ENCODE results near the gene FRMD8. TPM values are rescaled to one million over a fixed set of nuclear protein-coding genes. Genes with fewer than 3 reads are reported as not detected.

The FRMD8 gene
- total and polyA plus RNA-seq, 9 of the 15 experiments (the other 6 are each of a cell fraction or from before 2014, with no cell fraction given), result 4.5 to 54.5 (median 15.8) TPM

- BruUV-seq (replicated peaks), result no TSS peak
- H3K4me1 ChIP-seq (replicated peaks in 1 of 2; ENCODE audit: control insufficient read depth in 2 of 2, insufficient read depth in 2 of 2, low read length in 2 of 2), result peaks cover 6 to 56% of the 10 kb centered on the region in 2 experiments; a peak in 3 of 5 replicates
- H2AFZ ChIP-seq (ENCODE audit: low read depth, low read length), result no peak overlapping the region
- TF ChIP-seq POLR2G (IDR thresholded peaks at IDR 0.05; ENCODE audit: low read depth, low read length) (0 out of 2 replicates have a peak, but pooled peaks have one; percentile 5), DNMT1 (IDR thresholded peaks at IDR 0.05) (no peak)
- no peaks in the 10 kb centered on the region for H3K9me3 ChIP-seq (replicated peaks; ENCODE audit: control insufficient read depth, insufficient read depth, low read depth, low read length)
- no peaks in the 10 kb centered on the region for H3K36me3 ChIP-seq (ENCODE audit: control insufficient read depth, insufficient read depth, low read length)
- H3K4me2 ChIP-seq (ENCODE audit: insufficient read depth, low read length), result no peak overlapping the region
- intact Hi-C loops (cut with micrococcal nuclease) (no loop called here), in situ Hi-C loops (cut with MboI) (no loop called here)
- FAIRE-seq (no peak), ATAC-seq (no peak), DNase-seq (ENCODE audit: extremely low read depth in 1 of 4, low spot score in 3 of 4) (no peak)
- ChIA-PET CTCF (ENCODE audit: low intra/inter-chr PET ratio) (no interaction called here), POLR2A (interaction anchor here (16.2 kb wide), 1 partner anchor 46 kb away, joined by 250 read pairs; the partner anchor contains the start of gene NEAT1)
- H4K20me1 ChIP-seq (replicated peaks; ENCODE audit: control insufficient read depth, insufficient read depth, low read length), result no peaks in the 10 kb centered on the region; the same call in 1 of the 2 replicates
- WGBS (ENCODE audit: insufficient coverage, low coverage, missing lambda C conversion rate), result 33% methylated on average over 7 of the region's 8 CpGs
- no peak overlapping the region for H3K27ac ChIP-seq (ENCODE audit: extremely low read depth, low read depth, low read length)
- H3K27me3 ChIP-seq (ENCODE audit: control insufficient read depth in 2 of 2, insufficient read depth in 2 of 2, low read length in 2 of 2), result no peaks in the 10 kb centered on the region
- H3K9ac ChIP-seq (ENCODE audit: insufficient read depth in 1 of 2, low read depth in 2 of 2, low read length in 2 of 2), result 0 out of 4 replicates have a peak overlapping the region, but pooled peaks of 1 of the 2 experiments have one; percentile 11
- H3K9me1 ChIP-seq (ENCODE audit: control insufficient read depth, insufficient read depth, low read length), result no peaks in the 10 kb centered on the region
- no peaks in the 10 kb centered on the region for H3K79me2 ChIP-seq (ENCODE audit: control insufficient read depth, insufficient read depth, low read length)
- H3K4me3 ChIP-seq, result no peak overlapping the region
Measured at GRCh38 chr11:65377036-65377435, 9.4 kb upstream of the FRMD8 start.

- Histone ChIP-seq H4K20me1 (replicated peaks; ENCODE audit: control insufficient read depth, insufficient read depth, low read length) (no peaks in the 10 kb centered on the region; the same call in 1 of the 2 replicates), H3K79me2 (ENCODE audit: control insufficient read depth, insufficient read depth, low read length) (no peaks in the 10 kb centered on the region), H2AFZ (ENCODE audit: low read depth, low read length) (no peak overlapping the region), H3K9me3 (replicated peaks; ENCODE audit: control insufficient read depth, insufficient read depth, low read depth, low read length) (no peaks in the 10 kb centered on the region), H3K9ac (ENCODE audit: insufficient read depth in 1 of 2, low read depth in 2 of 2, low read length in 2 of 2) (peak overlapping the region in 1 of 2 experiments; percentile 82; a peak in 2 of 4 replicates), H3K4me1 (replicated peaks in 1 of 2; ENCODE audit: control insufficient read depth in 2 of 2, insufficient read depth in 2 of 2, low read length in 2 of 2) (peaks cover 9 to 63% of the 10 kb centered on the region in 2 experiments), H3K9me1 (ENCODE audit: control insufficient read depth, insufficient read depth, low read length) (no peaks in the 10 kb centered on the region), H3K4me3 (no peak overlapping the region), H3K27me3 (ENCODE audit: control insufficient read depth in 2 of 2, insufficient read depth in 2 of 2, low read length in 2 of 2) (no peaks in the 10 kb centered on the region), H3K4me2 (ENCODE audit: insufficient read depth, low read length) (no peak overlapping the region), H3K27ac (ENCODE audit: extremely low read depth, low read depth, low read length) (no peak overlapping the region), H3K36me3 (ENCODE audit: control insufficient read depth, insufficient read depth, low read length) (no peaks in the 10 kb centered on the region)
- ATAC-seq (no peak), DNase-seq (ENCODE audit: extremely low read depth in 1 of 4, low spot score in 3 of 4) (no peak), FAIRE-seq (no peak)
- intact Hi-C loops (cut with micrococcal nuclease), result no loop called here
- in situ Hi-C loops (cut with MboI), result no loop called here
- ChIA-PET POLR2A (interaction anchor here (1.6 to 16.2 kb wide), 3 partner anchors 11 to 125 kb away, joined by 4 to 253 read pairs (median 250); partner anchors contain the start of genes MALAT1 and NEAT1), CTCF (ENCODE audit: low intra/inter-chr PET ratio) (no interaction called here)
- no TSS peak for BruUV-seq (replicated peaks)
- WGBS (ENCODE audit: insufficient coverage, low coverage, missing lambda C conversion rate), result 58% methylated on average over 8 of the region's 8 CpGs
- no peak for TF ChIP-seq E2F1 (CRISPR knock-in tag; IDR thresholded peaks at IDR 0.05)
- no peak for TF ChIP-seq L3MBTL2 (IDR thresholded peaks at IDR 0.05)
- no peak for TF ChIP-seq TCF3 (CRISPR knock-in tag; IDR thresholded peaks at IDR 0.05)
- TF ChIP-seq FOXA3 (CRISPR knock-in tag; conservative IDR thresholded peaks at IDR 0.05 in 1 of 2, IDR thresholded peaks at IDR 0.05 in 1 of 2), result peak in 1 of 2 experiments; percentile 93; a peak in 2 of 4 replicates
- TF ChIP-seq, protein P1, sequence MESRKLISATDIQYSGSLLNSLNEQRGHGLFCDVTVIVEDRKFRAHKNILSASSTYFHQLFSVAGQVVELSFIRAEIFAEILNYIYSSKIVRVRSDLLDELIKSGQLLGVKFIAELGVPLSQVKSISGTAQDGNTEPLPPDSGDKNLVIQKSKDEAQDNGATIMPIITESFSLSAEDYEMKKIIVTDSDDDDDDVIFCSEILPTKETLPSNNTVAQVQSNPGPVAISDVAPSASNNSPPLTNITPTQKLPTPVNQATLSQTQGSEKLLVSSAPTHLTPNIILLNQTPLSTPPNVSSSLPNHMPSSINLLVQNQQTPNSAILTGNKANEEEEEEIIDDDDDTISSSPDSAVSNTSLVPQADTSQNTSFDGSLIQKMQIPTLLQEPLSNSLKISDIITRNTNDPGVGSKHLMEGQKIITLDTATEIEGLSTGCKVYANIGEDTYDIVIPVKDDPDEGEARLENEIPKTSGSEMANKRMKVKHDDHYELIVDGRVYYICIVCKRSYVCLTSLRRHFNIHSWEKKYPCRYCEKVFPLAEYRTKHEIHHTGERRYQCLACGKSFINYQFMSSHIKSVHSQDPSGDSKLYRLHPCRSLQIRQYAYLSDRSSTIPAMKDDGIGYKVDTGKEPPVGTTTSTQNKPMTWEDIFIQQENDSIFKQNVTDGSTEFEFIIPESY (CRISPR knock-in tag; IDR thresholded peaks at IDR 0.05), result peak; percentile 99
Measured at GRCh38 chr11:65377777-65378176, 8.7 kb upstream of the FRMD8 start.

Measured in K562 (cell line).